IMR-90 (cell line): ENCODE data around the gene LPAR1. TPM values are rescaled to one million over a fixed set of nuclear protein-coding genes. Genes with fewer than 3 reads are reported as not detected.

Source experiments
- ATAC-seq: fragments of 200-7000 bp; cut with Tn5 transposase; 2 replicates; pipeline ENCODE4 v1.9.1; 2020; ENCODE audit warnings: low read depth, mild to moderate bottlenecking, moderate library complexity
- BruUV-seq: library from RNA; stranded (reverse); fragments of 400-500 nt; replicated peaks from 2 replicates; lab custom pipeline; 2021; lab: Mats Ljungman, UMichigan
- CTCF ChIA-PET: fragments of 300-600 bp; formaldehyde crosslinking; extraction: SDS; loops from one replicate; lab custom pipeline; 2021; ENCODE audit warnings: antibody characterized with exemption; lab: Yijun Ruan, JAX
- POLR2A ChIA-PET: fragments of 300-600 bp; sonication (Branson Sonifier 250); formaldehyde crosslinking; loops from one replicate; lab custom pipeline; 2022; ENCODE audit warnings: antibody characterized with exemption; ENCODE audit not compliant: unreplicated experiment; lab: Charles Lee
- DNase-seq: peaks from one replicate; pipeline ENCODE4 v3.0.0; 2013
- H2AFZ ChIP-seq: replicated peaks from 2 replicates; pipeline ENCODE3; 2013; ENCODE audit warnings: low read length, mild to moderate bottlenecking; ENCODE audit not compliant: poor library complexity
- H2AK5ac ChIP-seq: 2 replicates; pipeline ENCODE4 v1.6.1; 2013; ENCODE audit warnings: low read depth, low read length, inconsistent platforms
- H2AK9ac ChIP-seq: replicated peaks from 2 replicates; pipeline ENCODE3; 2013; ENCODE audit warnings: mild to moderate bottlenecking, low read depth, low read length, moderate library complexity; ENCODE audit not compliant: poor library complexity
- H2BK120ac ChIP-seq: 2 replicates; pipeline ENCODE4 v1.6.1; 2013; ENCODE audit warnings: low read depth, low read length, inconsistent platforms
- H2BK15ac ChIP-seq: 3 replicates; pipeline ENCODE4 v1.6.1; 2013; ENCODE audit warnings: low read depth, low read length, inconsistent platforms
- H2BK20ac ChIP-seq: 2 replicates; pipeline ENCODE4 v1.6.1; 2013; ENCODE audit warnings: low read depth, mild to moderate bottlenecking, inconsistent platforms, low read length, moderate library complexity
- H2BK5ac ChIP-seq: 2 replicates; pipeline ENCODE4 v1.6.1; 2013; ENCODE audit warnings: mild to moderate bottlenecking, low read depth, low read length, inconsistent platforms; ENCODE audit not compliant: poor library complexity, severe bottlenecking
- H3K14ac ChIP-seq: replicated peaks from 2 replicates; pipeline ENCODE4 v1.6.1; 2013; ENCODE audit warnings: low read depth, low read length, inconsistent platforms
- H3K18ac ChIP-seq: 2 replicates; pipeline ENCODE4 v1.6.1; 2013; ENCODE audit warnings: low read depth, low read length, control low read depth
- H3K23ac ChIP-seq: 2 replicates; pipeline ENCODE4 v1.6.1; 2013; ENCODE audit warnings: low read depth, low read length, inconsistent platforms
- H3K27ac ChIP-seq: 2 replicates; pipeline ENCODE4 v1.5.1; 2013; ENCODE audit warnings: mild to moderate bottlenecking, control low read depth, low read length; ENCODE audit not compliant: insufficient read depth
- H3K27me3 ChIP-seq: 2 replicates; pipeline ENCODE4 v1.6.1; 2013; ENCODE audit warnings: low read length; ENCODE audit not compliant: control insufficient read depth, insufficient read depth
- H3K36me3 ChIP-seq: 2 replicates; pipeline ENCODE4 v1.6.1; 2013; ENCODE audit warnings: low read length, mixed read lengths; ENCODE audit not compliant: control insufficient read depth, insufficient read depth
- H3K4ac ChIP-seq: 2 replicates; pipeline ENCODE4 v1.6.1; 2013; ENCODE audit warnings: low read depth, low read length, inconsistent platforms
- H3K4me1 ChIP-seq: 2 replicates; pipeline ENCODE4 v1.6.1; 2013; ENCODE audit warnings: low read length, mixed read lengths; ENCODE audit not compliant: control insufficient read depth, insufficient read depth
- H3K4me2 ChIP-seq: 2 replicates; pipeline ENCODE4 v1.6.1; 2013; ENCODE audit warnings: low read depth, mild to moderate bottlenecking, control low read depth, low read length, moderate library complexity
- H3K4me3 ChIP-seq: 2 replicates; pipeline ENCODE4 v1.5.1; 2013; ENCODE audit warnings: low read depth, mild to moderate bottlenecking, control low read depth, low read length, moderate library complexity; ENCODE audit not compliant: insufficient read depth
- H3K56ac ChIP-seq: 2 replicates; pipeline ENCODE4 v1.6.1; 2013; ENCODE audit warnings: low read length, inconsistent platforms; ENCODE audit not compliant: insufficient read depth; ENCODE audit errors: extremely low read depth
- H3K79me1 ChIP-seq, 2 experiments: 2 replicates each; pipeline ENCODE4 v1.6.1; 2013; ENCODE audit warnings: low read length in 2 of 2, inconsistent platforms in 1 of 2, low read depth in 1 of 2
- H3K9ac ChIP-seq: 2 replicates; pipeline ENCODE4 v1.6.1; 2013; ENCODE audit warnings: low read depth, low read length, control low read depth
- H3K9me1 ChIP-seq: 2 replicates; pipeline ENCODE4 v1.6.1; 2013; ENCODE audit warnings: low read length, inconsistent platforms; ENCODE audit not compliant: insufficient read depth
- H3K9me3 ChIP-seq: 2 replicates; pipeline ENCODE4 v1.6.1; 2013; ENCODE audit warnings: low read length; ENCODE audit not compliant: control insufficient read depth, insufficient read depth
- H4K20me1 ChIP-seq: 2 replicates; pipeline ENCODE4 v1.6.1; 2013; ENCODE audit warnings: low read length, inconsistent platforms; ENCODE audit not compliant: insufficient read depth
- H4K5ac ChIP-seq: 2 replicates; pipeline ENCODE4 v1.6.1; 2013; ENCODE audit warnings: mild to moderate bottlenecking, low read depth, low read length, control low read depth
- H4K8ac ChIP-seq, 2 experiments: 2 replicates each; pipeline ENCODE4 v1.6.1; 2013; ENCODE audit warnings: low read depth in 2 of 2, low read length in 2 of 2, control low read depth in 1 of 2, inconsistent platforms in 1 of 2
- H4K91ac ChIP-seq: 2 replicates; pipeline ENCODE4 v1.6.1; 2013; ENCODE audit warnings: low read depth, low read length, inconsistent platforms; ENCODE audit not compliant: insufficient read depth
- BHLHE40 ChIP-seq: fragments of 150-350 bp; IDR thresholded peaks from 2 replicates; pipeline ENCODE4 v1.6.1; 2016; ENCODE audit warnings: mild to moderate bottlenecking, low read depth, low read length
- CEBPB ChIP-seq: IDR thresholded peaks from 2 replicates; pipeline ENCODE4 v1.6.1; 2012; ENCODE audit warnings: low read depth, low read length, improper control_type of control experiment
- CHD1 ChIP-seq: IDR thresholded peaks from 2 replicates; pipeline ENCODE4 v1.6.1; 2012; ENCODE audit warnings: low read depth, low read length, improper control_type of control experiment
- CTCF ChIP-seq: conservative IDR thresholded peaks from 2 replicates; pipeline ENCODE4 v1.5.1; 2012; ENCODE audit warnings: mild to moderate bottlenecking, low read depth, low read length, improper control_type of control experiment
- ELK1 ChIP-seq: fragments of 150-350 bp; IDR thresholded peaks from 2 replicates; pipeline ENCODE4 v1.6.1; 2016; ENCODE audit warnings: low read depth, mild to moderate bottlenecking, low read length, moderate library complexity, borderline replicate concordance
- MAFK ChIP-seq: IDR thresholded peaks from 2 replicates; pipeline ENCODE4 v1.6.1; 2012; ENCODE audit warnings: low read depth, low read length, improper control_type of control experiment
- MAZ ChIP-seq: IDR thresholded peaks from 2 replicates; pipeline ENCODE4 v1.6.1; 2012; ENCODE audit warnings: low read depth, mild to moderate bottlenecking, low read length, improper control_type of control experiment, moderate library complexity, borderline replicate concordance
- MXI1 ChIP-seq: IDR thresholded peaks from 2 replicates; pipeline ENCODE4 v1.6.1; 2012; ENCODE audit warnings: low read depth, mild to moderate bottlenecking, low read length, moderate library complexity, borderline replicate concordance
- POLR2A ChIP-seq: IDR thresholded peaks from 2 replicates; pipeline ENCODE4 v1.6.1; 2012; ENCODE audit warnings: mild to moderate bottlenecking, low read depth, low read length
- RAD21 ChIP-seq: IDR thresholded peaks from 2 replicates; pipeline ENCODE4 v1.6.1; 2012; ENCODE audit warnings: low read length, improper control_type of control experiment
- RFX5 ChIP-seq: IDR thresholded peaks from 2 replicates; pipeline ENCODE4 v1.8.0; 2012; ENCODE audit warnings: low read depth, mild to moderate bottlenecking, low read length, moderate library complexity
- USF2 ChIP-seq: fragments of 150-350 bp; IDR thresholded peaks from 2 replicates; pipeline ENCODE4 v1.6.1; 2017; ENCODE audit warnings: mild to moderate bottlenecking, antibody characterized with exemption, low read length, low read depth
- WGBS, 2 experiments: methylation state at CpG; one replicate each; pipeline versions ENCODE4 v1.1.5 to v1.1.7; 2013; ENCODE audit warnings: missing lambda C conversion rate in 2 of 2; ENCODE audit not compliant: insufficient read length in 1 of 2; ENCODE audit errors: extremely low coverage in 2 of 2; 5-methylcytosine and 5-hydroxymethylcytosine counted together
- dilution Hi-C: fragments of 300-500 bp; cut with HindIII; formaldehyde crosslinking; loops from one replicate; pipeline ENCODE4 v1.14.3; 2018; ENCODE audit warnings: low sequenced_read_pairs; ENCODE audit not compliant: unreplicated experiment
- in situ Hi-C: fragments of 300-500 bp; cut with MboI; formaldehyde crosslinking; loops from 3 replicates; pipeline ENCODE4 v1.14.3; 2019; ENCODE audit warnings: low sequenced_read_pairs, inconsistent platforms, mixed read lengths
- intact Hi-C: fragments of 100-400 bp; cut with micrococcal nuclease; formaldehyde crosslinking; loops from 2 replicates; pipeline ENCODE4 v1.10.0; 2022
- polyA plus RNA-seq, 3 experiments: library from polyadenylated mRNA; depleted of rRNA; stranded (reverse); fragments of >200 nt; gene quantifications; 2 replicates each; pipeline ENCODE4 v1.2.3, GENCODE V29; 2012; ENCODE audit warnings: low replicate concordance in 1 of 3
- total RNA-seq: library from RNA; depleted of rRNA; stranded (reverse); fragments of >200 nt; gene quantifications from 2 replicates; pipeline ENCODE4 v1.2.3, GENCODE V29; 2012

Gene LPAR1
- total and polyA plus RNA-seq, 2 of the 4 experiments (the other 2 are of a cell fraction) = 171 to 315 TPM

- peaks cover 62 to 80% of the 10 kb centered on the region in 2 experiments for H3K79me1 ChIP-seq
- H4K8ac ChIP-seq = peak overlapping the region; percentile 82 to 86
- CTCF ChIA-PET = no interaction called here
- H4K20me1 ChIP-seq = peaks cover 20% of the 10 kb centered on the region; the same call in 1 of the 2 replicates
- H4K5ac ChIP-seq = peak overlapping the region; percentile 97
- DNase-seq (no peak), ATAC-seq (no peak)
- peak overlapping the region; percentile 3; the same call in 1 of the 2 replicates for H3K23ac ChIP-seq
- peak overlapping the region; percentile 99 for H3K18ac ChIP-seq
- peak overlapping the region; percentile 72; the same call in 1 of the 2 replicates for H2BK20ac ChIP-seq
- peak overlapping the region; percentile 68; the same call in 1 of the 2 replicates for H3K56ac ChIP-seq
- H3K4me2 ChIP-seq = no peak overlapping the region
- peaks cover 3% of the 10 kb centered on the region; the same call in 1 of the 2 replicates for H3K9me3 ChIP-seq
- peak overlapping the region; percentile 80 for H2AK5ac ChIP-seq
- no TSS peak for BruUV-seq
- POLR2A ChIA-PET = interaction anchor here (0.6 kb wide), 2 partner anchors 268 to 695 kb away, joined by 3 read pairs; partner anchors contain the start of gene DNAJC25
- H3K9ac ChIP-seq = no peak overlapping the region
- H3K4me1 ChIP-seq = peaks cover 26% of the 10 kb centered on the region
- peak overlapping the region; percentile 92 for H4K91ac ChIP-seq
- H2BK15ac ChIP-seq = peak overlapping the region; percentile 53
- H3K9me1 ChIP-seq = peaks cover 13% of the 10 kb centered on the region; the same call in 1 of the 2 replicates
- no CpG with 5 or more reads among the region's 3 CpGs for WGBS, 2 experiments
- dilution Hi-C loops (no loop called here), intact Hi-C loops (loop anchor here (5.0 kb wide), 1 partner anchor 101 kb away; the partner anchor contains the start of gene LPAR1), in situ Hi-C loops (no loop called here)
- H3K36me3 ChIP-seq = peaks cover 36% of the 10 kb centered on the region
- H3K14ac ChIP-seq = peak overlapping the region; percentile 94
- no peak for TF ChIP-seq MAZ
- TF ChIP-seq RFX5 = no peak
- TF ChIP-seq BHLHE40 = no peak
- TF ChIP-seq MAFK = no peak
- TF ChIP-seq ELK1 = no peak
- no peak for TF ChIP-seq CTCF
- TF ChIP-seq MXI1 = no peak
- no peak for TF ChIP-seq POLR2A
- no peak for TF ChIP-seq RAD21
- no peak for TF ChIP-seq CHD1
- no peak for TF ChIP-seq CEBPB
- TF ChIP-seq USF2 = no peak
- peak overlapping the region; percentile 91 for H3K27ac ChIP-seq
- H2BK120ac ChIP-seq = peak overlapping the region; percentile 92
- no peak overlapping the region for H3K4me3 ChIP-seq
- H3K27me3 ChIP-seq = no peaks in the 10 kb centered on the region
- H2AFZ ChIP-seq = no peak overlapping the region
- peak overlapping the region; percentile 94 for H3K4ac ChIP-seq
- H2AK9ac ChIP-seq = peak overlapping the region; percentile 0
- H2BK5ac ChIP-seq = peak overlapping the region; percentile 99
Observed at GRCh38 chr9:110935829-110936228, 102.4 kb downstream of the LPAR1 start.
